Measurements from ENCODE around the gene RAD51B. TPM values are rescaled to one million over a fixed set of nuclear protein-coding genes. Genes with fewer than 3 reads are reported as not detected.

The RAD51B gene
- total and polyA plus RNA-seq, 2 donors (not counting 1 experiment from before 2014, with no cell fraction given), result 4.6 to 16.3 TPM

DNA sequence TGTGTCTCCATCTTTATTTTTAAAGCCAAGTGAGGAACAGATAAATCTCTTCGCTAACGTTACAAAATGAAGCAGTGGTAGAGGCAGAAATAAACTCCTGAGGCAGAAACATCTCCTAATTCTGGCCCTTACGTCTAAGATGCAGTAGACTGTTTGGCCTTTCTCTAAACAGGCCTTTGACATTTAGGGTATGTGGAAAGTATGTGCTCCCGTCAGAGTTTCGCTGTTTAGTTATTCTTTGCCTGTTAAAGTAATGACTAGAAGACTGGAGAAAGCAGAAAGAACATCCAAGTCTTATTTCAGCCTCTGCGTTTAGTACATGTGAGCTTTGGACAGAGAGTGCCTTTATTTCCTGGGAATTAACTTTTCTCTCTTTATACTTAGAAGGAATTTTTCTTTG, 216.6 kb downstream of the RAD51B start:
- Histone ChIP-seq H3K27me3 (ENCODE audit: control insufficient read depth, insufficient read depth, low read length) (no peaks in the 10 kb centered on the region), H4K20me1 (ENCODE audit: control insufficient read depth, extremely low read depth, insufficient read depth, low read length) (no peaks in the 10 kb centered on the region), H3K79me2 (ENCODE audit: control insufficient read depth, insufficient read depth, low read length) (no peaks in the 10 kb centered on the region), H3K9me3 (ENCODE audit: control insufficient read depth, insufficient read depth, low read depth, low read length) (no peaks in the 10 kb centered on the region), H2AFZ (ENCODE audit: low read length) (peak overlapping the region; percentile 54), H3K4me3 (replicated peaks in 1 of 4; ENCODE audit: control extremely low read depth in 1 of 4, insufficient read depth in 1 of 4, low read depth in 3 of 4, low read length in 4 of 4) (no peak overlapping the region), H3K9ac (ENCODE audit: insufficient read depth, low read length) (no peak overlapping the region), H3K36me3 (ENCODE audit: control insufficient read depth, insufficient read depth, low read length) (no peaks in the 10 kb centered on the region), H3K4me1 (ENCODE audit: control insufficient read depth, extremely low read depth, insufficient read depth, low read length) (no peaks in the 10 kb centered on the region), H3K27ac (ENCODE audit: insufficient read depth, low read length) (no peak overlapping the region), H3K4me2 (ENCODE audit: extremely low read depth, insufficient read depth, low read length) (peak overlapping the region; percentile 15)
- TF ChIP-seq CTCF (conservative IDR thresholded peaks at IDR 0.05 in 1 of 2, IDR thresholded peaks at IDR 0.05 in 1 of 2; ENCODE audit: low read depth in 1 of 2, low read length in 2 of 2) (no peak), EZH2 (IDR thresholded peaks at IDR 0.05; ENCODE audit: low read length, missing control alignments) (no peak)
- peak in 1 of 2 donors; percentile 49 for DNase-seq (ENCODE audit: low read depth in 2 of 2)

GRCh38 chr14:68039593-68039992, 220.0 kb downstream of the RAD51B start:
- Histone ChIP-seq H3K9me3 (ENCODE audit: control insufficient read depth, insufficient read depth, low read depth, low read length) (no peaks in the 10 kb centered on the region), H3K4me1 (ENCODE audit: control insufficient read depth, extremely low read depth, insufficient read depth, low read length) (no peaks in the 10 kb centered on the region), H3K4me2 (ENCODE audit: extremely low read depth, insufficient read depth, low read length) (no peak overlapping the region), H2AFZ (ENCODE audit: low read length) (no peak overlapping the region), H4K20me1 (ENCODE audit: control insufficient read depth, extremely low read depth, insufficient read depth, low read length) (no peaks in the 10 kb centered on the region), H3K9ac (ENCODE audit: insufficient read depth, low read length) (no peak overlapping the region), H3K27me3 (ENCODE audit: control insufficient read depth, insufficient read depth, low read length) (no peaks in the 10 kb centered on the region), H3K36me3 (ENCODE audit: control insufficient read depth, insufficient read depth, low read length) (no peaks in the 10 kb centered on the region), H3K79me2 (ENCODE audit: control insufficient read depth, insufficient read depth, low read length) (no peaks in the 10 kb centered on the region), H3K27ac (ENCODE audit: insufficient read depth, low read length) (no peak overlapping the region), H3K4me3 (replicated peaks in 1 of 4; ENCODE audit: control extremely low read depth in 1 of 4, insufficient read depth in 1 of 4, low read depth in 3 of 4, low read length in 4 of 4) (no peak overlapping the region)
- peak in 1 of 2 donors; percentile 28 for DNase-seq (ENCODE audit: low read depth in 2 of 2)
- TF ChIP-seq EZH2 (IDR thresholded peaks at IDR 0.05; ENCODE audit: low read length, missing control alignments), result no peak
- no peak for TF ChIP-seq CTCF (conservative IDR thresholded peaks at IDR 0.05 in 1 of 2, IDR thresholded peaks at IDR 0.05 in 1 of 2; ENCODE audit: low read depth in 1 of 2, low read length in 2 of 2)

DNA sequence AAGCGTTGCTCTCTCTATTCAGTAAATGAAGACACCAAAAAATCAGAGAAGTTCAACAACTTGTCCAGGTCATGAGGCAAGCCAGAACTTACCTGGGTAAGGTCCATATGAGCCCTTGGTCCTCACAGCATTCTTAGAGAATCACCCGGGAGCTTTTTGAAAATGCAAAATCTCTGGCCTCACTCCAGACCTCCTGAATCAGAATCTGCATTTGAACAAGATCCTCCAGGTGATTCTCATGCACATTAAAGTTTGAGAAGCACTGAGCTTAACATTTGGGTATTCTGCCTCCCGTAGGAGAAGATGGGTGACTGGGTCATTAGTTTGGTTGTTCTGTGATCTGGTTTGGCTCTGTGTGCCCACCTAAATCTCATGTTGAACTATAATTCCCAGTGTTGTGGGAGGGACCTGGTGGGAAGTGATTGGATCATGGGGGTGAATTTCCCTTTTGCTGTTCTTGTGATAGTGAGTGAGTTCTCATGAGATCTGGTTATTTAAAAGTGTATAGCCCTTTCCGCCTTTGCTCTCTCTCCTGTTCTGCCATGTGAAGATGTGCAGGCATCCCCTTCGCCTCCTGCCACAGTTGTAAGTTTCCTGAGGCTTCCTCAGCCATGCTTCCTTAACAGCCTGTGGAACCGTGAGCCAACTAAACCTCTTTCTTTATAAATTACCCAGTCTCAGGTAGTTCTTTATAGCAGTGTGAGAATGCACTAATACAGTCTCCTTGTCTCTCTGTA, 221.2 kb downstream of the RAD51B start:
- no peaks in the 10 kb centered on the region for H3K4me1 ChIP-seq (ENCODE audit: control insufficient read depth, extremely low read depth, insufficient read depth, low read length)
- no peak overlapping the region for H3K9ac ChIP-seq (ENCODE audit: insufficient read depth, low read length)
- H2AFZ ChIP-seq (ENCODE audit: low read length), result no peak overlapping the region
- H3K27ac ChIP-seq (ENCODE audit: insufficient read depth, low read length), result no peak overlapping the region
- H3K4me2 ChIP-seq (ENCODE audit: extremely low read depth, insufficient read depth, low read length), result no peak overlapping the region
- H3K4me3 ChIP-seq (replicated peaks in 1 of 4; ENCODE audit: control extremely low read depth in 1 of 4, insufficient read depth in 1 of 4, low read depth in 3 of 4, low read length in 4 of 4), result no peak overlapping the region
- H3K9me3 ChIP-seq (ENCODE audit: control insufficient read depth, insufficient read depth, low read depth, low read length), result no peaks in the 10 kb centered on the region
- no peaks in the 10 kb centered on the region for H3K27me3 ChIP-seq (ENCODE audit: control insufficient read depth, insufficient read depth, low read length)
- no peaks in the 10 kb centered on the region for H4K20me1 ChIP-seq (ENCODE audit: control insufficient read depth, extremely low read depth, insufficient read depth, low read length)
- H3K79me2 ChIP-seq (ENCODE audit: control insufficient read depth, insufficient read depth, low read length), result no peaks in the 10 kb centered on the region
- TF ChIP-seq CTCF (conservative IDR thresholded peaks at IDR 0.05 in 1 of 2, IDR thresholded peaks at IDR 0.05 in 1 of 2; ENCODE audit: low read depth in 1 of 2, low read length in 2 of 2), result no peak
- DNase-seq (ENCODE audit: low read depth in 2 of 2), result no peak
- no peaks in the 10 kb centered on the region for H3K36me3 ChIP-seq (ENCODE audit: control insufficient read depth, insufficient read depth, low read length)
